GM19328 (cell line): Measurements from ENCODE around the gene MPZL1.
"Not testable (repeated sequence)": the region's sequence is repeated elsewhere in the genome, so short reads cannot be mapped to it uniquely, and the experiment has no call there.

Experiments used
- ATAC-seq: cut with Tn5 transposase; IDR thresholded peaks from one replicate; pipeline ENCODE4 v1.9.1; 2021; ENCODE audit warnings: mild to moderate bottlenecking, moderate library complexity; ENCODE audit not compliant: unreplicated experiment

MPZL1 gene

GRCh38 chr1:167717351-167717750, 4.4 kb upstream of the MPZL1 start:
- no peak for ATAC-seq

DNA sequence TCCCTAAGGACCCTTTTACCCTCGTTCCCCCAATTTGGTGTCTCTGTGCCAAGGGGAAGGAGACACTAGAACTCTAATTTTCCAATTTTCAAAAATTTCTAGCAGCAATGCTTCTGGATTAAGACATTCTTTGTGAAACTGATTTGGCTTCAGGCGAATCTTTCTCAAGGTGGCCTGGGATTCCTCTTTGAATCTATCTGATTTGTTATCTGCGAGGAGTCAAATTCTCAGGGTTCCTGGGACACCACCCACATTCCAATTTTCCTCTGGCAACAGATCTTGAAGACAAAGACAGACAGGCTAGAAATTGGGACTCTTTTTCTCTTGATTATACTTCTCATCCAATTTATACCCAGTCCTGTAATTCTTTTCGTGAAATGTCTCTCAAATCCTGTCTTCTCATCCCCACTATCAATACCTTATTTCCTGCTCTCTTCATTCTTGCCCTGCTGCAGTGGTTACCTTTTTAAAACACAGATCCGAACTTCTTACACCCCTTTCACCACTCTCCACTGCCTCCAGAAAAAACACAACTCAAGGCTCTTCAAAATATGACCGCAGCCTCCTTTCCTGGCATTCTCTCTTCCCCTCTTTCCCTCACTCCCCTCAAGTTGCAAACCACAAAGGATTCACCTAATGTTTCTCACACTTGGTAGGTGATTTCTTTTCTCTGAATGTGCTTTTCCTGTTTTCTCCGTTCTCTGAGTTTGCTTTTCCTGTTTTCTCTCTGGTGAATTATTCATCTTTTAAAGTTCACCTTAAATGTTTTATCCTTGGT, 2.7 kb upstream of the MPZL1 start:
- no peak for ATAC-seq

DNA sequence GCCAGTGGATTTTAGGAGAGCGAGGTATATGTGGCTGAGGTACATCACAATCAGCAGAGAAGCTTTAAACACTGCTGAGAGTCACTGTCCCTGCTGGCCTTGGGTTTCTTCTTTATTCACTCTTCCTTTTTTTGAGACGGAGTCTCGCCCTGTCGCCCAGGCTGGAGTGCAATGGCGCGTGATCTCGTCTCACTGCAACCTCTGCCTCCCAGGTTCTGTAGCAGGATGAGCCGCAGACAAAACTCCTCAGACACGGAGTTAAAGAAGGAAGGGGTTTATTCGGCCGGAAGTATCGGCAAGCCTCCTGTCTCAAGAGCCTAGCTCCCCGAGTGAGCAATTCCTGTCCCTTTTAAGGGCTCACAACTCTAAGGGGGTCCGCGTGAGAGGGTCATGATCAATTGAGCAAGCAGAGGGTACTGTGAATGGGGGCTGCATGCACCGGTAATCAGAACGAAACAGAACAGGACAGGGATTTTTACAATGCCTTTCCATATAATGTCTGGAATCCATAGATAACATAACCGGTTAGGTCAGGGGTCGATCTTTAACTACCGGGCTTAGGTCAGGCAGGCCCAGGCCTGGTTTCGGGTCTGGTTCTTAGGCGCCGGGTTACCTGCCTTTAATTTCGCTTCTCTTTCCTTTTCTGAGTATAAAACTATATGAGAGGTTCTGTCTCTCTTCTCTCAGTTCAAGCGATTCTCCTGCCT, 1.9 kb upstream of the MPZL1 start:
- not testable (repeated sequence) for ATAC-seq

GRCh38 chr1:167720965-167721616, 691 bp upstream of the MPZL1 start:
- ATAC-seq, result peak; percentile 0

- ATAC-seq, result peak; percentile 31
Measured at GRCh38 chr1:167722152-167722869, 529 bp downstream of the MPZL1 start.

GRCh38 chr1:167722870-167723251, 1.1 kb downstream of the MPZL1 start:
- ATAC-seq, result no peak

- ATAC-seq, result no peak
Measured at GRCh38 chr1:167723707-167724323, 2.0 kb downstream of the MPZL1 start.

GRCh38 chr1:167726008-167726407, 4.2 kb downstream of the MPZL1 start:
- ATAC-seq, result no peak

- no peak for ATAC-seq
Measured at GRCh38 chr1:167728818-167729410, 7.1 kb downstream of the MPZL1 start.

GRCh38 chr1:167734227-167734626, 12.4 kb downstream of the MPZL1 start:
- no peak for ATAC-seq

- ATAC-seq, result no peak
Measured at GRCh38 chr1:167734841-167735240, 13.1 kb downstream of the MPZL1 start.

- no peak for ATAC-seq
Measured at GRCh38 chr1:167737169-167737568, 15.4 kb downstream of the MPZL1 start.

GRCh38 chr1:167738158-167738557, 16.4 kb downstream of the MPZL1 start:
- no peak for ATAC-seq

GRCh38 chr1:167739752-167740151, 18.0 kb downstream of the MPZL1 start:
- ATAC-seq, result no peak

DNA sequence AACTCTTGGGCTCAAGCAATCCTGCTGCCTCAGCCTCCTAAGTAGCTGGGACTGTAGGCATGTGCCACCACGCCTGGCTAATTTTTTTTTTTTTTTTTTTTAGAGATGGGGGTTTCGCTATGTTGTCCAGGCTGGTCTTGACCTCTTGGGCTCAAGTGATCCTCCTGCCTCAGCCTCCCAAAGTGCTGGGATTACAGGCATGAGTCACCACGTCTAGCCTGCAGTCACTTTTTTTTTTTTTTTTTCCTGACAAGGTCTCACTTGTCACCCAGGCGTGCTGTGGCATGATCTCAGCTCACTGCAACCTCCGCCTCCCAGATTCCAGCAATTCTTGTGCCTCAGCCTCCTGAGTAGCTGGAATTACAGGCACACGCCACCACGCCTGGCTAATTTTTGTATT, 19.3 kb downstream of the MPZL1 start:
- not testable (repeated sequence) for ATAC-seq

- ATAC-seq, result not testable (repeated sequence)
Measured at GRCh38 chr1:167742392-167743057, 20.7 kb downstream of the MPZL1 start.

DNA sequence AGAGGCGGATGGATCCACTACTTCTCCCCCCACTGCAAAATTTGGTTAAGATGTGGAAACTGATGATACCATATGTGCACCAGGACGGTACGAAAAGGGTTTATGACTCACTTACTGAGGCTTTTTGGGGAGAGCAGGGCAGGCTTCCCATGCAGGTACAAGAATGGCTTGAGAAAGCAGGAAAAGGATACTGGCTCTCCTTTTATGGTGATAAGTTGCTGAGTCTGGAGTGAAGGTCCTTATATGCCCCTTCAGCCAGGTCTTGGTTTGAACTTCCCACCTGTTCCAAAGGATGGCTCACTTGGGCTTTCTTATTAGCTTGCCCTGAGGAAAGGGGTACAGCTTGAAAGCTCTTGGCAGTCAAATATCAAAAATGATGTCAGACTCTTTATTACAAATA, 23.1 kb downstream of the MPZL1 start:
- ATAC-seq, result no peak

- no peak for ATAC-seq
Measured at GRCh38 chr1:167746013-167746672, 24.4 kb downstream of the MPZL1 start.

DNA sequence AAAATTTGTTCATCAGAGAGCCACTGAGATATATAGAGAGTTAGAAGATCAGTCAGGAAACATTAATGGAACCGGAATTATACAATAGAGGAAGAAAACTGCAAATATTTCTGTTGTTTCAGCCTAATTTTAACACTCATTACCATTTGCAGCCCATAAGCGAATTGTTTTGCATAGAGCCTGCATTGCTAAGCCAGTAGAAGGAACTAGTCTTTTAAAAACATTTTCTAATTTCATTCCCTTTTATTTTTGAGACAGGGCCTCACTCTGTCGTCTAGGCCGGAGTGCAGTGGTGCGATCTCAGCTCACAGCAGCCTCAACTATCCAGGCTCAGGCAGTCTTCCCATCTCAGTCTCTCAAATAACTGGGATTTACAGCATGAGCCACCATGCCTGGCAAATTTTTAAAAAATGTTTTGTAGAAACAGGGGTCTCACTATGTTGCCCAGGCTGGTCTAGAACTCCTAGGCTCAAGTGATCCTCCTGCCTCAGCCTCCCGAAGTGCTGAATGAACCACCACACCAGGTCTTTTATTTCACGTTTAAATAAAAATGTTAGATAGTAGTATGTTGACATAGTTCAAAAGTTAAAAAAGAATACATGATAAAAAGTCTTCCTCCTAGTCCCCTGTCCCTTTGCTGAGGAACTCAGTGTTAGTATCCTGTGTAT, 25.3 kb downstream of the MPZL1 start:
- no peak for ATAC-seq
